Fibroblast of villous mesenchyme (primary cell): ENCODE data around the gene KCNT1. TPM values are rescaled to one million over a fixed set of nuclear protein-coding genes. Genes with fewer than 3 reads are reported as not detected.

ENCODE experiments used
- DNase-seq: peaks from one replicate; pipeline ENCODE4 v3.0.0-alpha.2; 2010; ENCODE audit warnings: low read depth
- H3K4me3 ChIP-seq: 2 replicates; pipeline ENCODE4 v1.5.1; 2011; ENCODE audit warnings: low read depth, mild to moderate bottlenecking, low read length
- CTCF ChIP-seq: IDR thresholded peaks from 2 replicates; pipeline ENCODE4 v1.5.1; 2012; ENCODE audit warnings: low read depth, mild to moderate bottlenecking, low read length; ENCODE audit not compliant: insufficient read depth
- total RNA-seq: library from RNA; depleted of rRNA; stranded (reverse); fragments of >200 nt; gene quantifications from 2 replicates; pipeline ENCODE4 v1.2.3, GENCODE V29; 2012

Gene KCNT1
- total RNA-seq, 1 donor, result not detected

GRCh38 chr9:135717410-135717809 lies 15.4 kb downstream of the KCNT1 start:
- no peak for DNase-seq
- no peak overlapping the region for H3K4me3 ChIP-seq
- TF ChIP-seq CTCF, result no peak

- DNase-seq, result no peak
- no peak overlapping the region for H3K4me3 ChIP-seq
- TF ChIP-seq CTCF, result no peak
Measured at GRCh38 chr9:135718616-135719015, 16.6 kb downstream of the KCNT1 start.

GRCh38 chr9:135719472-135719871 lies 17.5 kb downstream of the KCNT1 start:
- no peak overlapping the region for H3K4me3 ChIP-seq
- DNase-seq, result no peak
- no peak for TF ChIP-seq CTCF

GRCh38 chr9:135722365-135722764 lies 20.4 kb downstream of the KCNT1 start:
- no peak overlapping the region for H3K4me3 ChIP-seq
- no peak for TF ChIP-seq CTCF

GRCh38 chr9:135724186-135724787 lies 22.3 kb downstream of the KCNT1 start:
- H3K4me3 ChIP-seq, result no peak overlapping the region
- no peak for DNase-seq
- TF ChIP-seq CTCF, result no peak

More at GRCh38 chr9:135722365-135722764, 20.4 kb downstream of the KCNT1 start:
- DNase-seq, result no peak

- H3K4me3 ChIP-seq, result no peak overlapping the region
- no peak for DNase-seq
- TF ChIP-seq CTCF, result no peak
Measured at GRCh38 chr9:135726138-135726853, 24.3 kb downstream of the KCNT1 start.
